CMK (cell line): ENCODE measurements around the gene SPIRE1.
"Not testable (repeated sequence)": the region's sequence is repeated elsewhere in the genome, so short reads cannot be mapped to it uniquely, and the experiment has no call there.

Experiments used
- DNase-seq: peaks from one replicate; pipeline ENCODE4 v3.0.0-alpha.2; 2010; ENCODE audit warnings: low read depth

Gene SPIRE1

DNA sequence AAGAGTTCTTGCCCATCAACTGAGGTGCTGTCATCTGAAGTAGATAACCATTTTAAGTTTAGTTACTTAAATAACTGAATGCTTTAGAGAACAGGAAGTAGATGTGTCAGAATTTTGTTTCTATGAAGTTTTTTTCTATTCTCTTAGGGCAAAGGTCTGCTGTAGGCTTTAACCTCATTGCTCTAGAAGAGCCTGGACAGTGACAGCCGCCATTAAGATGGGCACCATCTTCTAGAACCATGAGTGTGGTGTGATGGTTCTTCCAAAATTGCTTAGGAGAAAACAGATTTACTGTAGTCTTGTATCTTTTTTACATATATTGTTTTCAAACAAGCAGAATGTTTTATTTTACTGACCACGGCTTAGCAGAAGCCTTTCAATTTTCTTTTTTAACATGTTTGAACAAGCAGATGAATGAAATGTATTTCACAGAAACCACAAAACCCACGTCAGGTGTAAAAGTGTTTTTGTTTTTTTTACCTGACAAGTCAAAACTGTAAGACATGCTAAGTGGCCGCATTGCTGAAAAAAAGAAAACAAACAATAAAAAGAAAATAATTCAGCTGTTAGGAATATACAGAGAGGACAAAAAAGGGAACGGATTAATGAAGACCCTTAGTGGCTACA lies 172.3 kb downstream of the SPIRE1 start:
- DNase-seq = no peak

DNA sequence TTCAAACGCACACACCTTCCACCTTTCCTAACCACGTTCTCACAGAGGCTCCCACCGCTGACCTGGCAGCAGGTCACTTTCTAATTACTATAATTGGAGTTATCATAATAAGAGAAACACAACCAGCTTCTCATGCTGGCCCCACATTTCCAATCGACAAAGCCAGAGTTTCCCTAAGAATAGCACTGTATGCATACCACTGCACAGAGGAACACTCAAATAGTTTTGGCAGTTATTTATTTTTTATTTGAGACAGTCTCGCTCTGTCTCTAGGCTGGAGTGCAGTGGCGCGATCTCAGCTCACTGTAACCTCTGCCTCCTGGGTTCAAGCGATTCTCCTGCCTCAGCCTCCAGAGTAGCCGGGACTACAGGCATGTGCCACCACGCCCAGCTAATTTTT lies 176.0 kb downstream of the SPIRE1 start:
- not testable (repeated sequence) for DNase-seq

DNA sequence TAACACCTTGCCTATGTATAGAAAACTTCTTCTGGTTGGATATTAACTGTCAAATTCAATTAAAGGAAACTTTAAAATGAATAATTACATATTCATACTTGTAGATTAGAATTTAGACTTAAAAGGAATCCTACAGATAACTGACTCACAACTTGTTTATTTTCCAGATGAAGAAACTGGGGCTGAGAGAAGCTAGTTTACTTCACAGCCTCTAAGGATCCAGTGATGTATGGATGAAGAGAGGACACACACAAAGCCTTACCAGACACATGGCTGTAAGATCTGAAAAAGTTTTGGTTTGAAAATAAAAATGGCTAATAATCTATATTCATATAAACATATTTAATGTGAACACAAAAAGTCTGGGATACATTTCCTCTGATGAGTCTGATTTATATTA lies 177.9 kb downstream of the SPIRE1 start:
- no peak for DNase-seq

DNA sequence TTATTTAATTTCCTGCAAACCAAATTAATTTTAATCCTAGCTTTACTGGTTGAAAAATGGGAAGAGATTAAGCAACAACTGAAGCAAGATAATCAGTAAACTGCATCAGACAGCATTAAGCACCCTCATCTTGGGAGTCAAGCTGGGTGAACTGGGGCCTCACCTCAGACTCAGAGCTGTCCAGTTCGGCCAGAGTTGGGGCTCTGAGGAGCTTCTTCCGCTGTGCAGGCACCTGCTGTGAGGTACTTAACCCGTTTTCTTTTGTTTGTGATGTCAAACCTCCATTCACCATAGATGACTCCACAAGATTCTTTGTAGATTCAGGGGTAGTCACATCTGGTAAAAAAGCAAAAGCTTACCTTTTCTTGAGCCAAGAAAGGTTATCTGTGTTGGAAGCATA lies 178.4 kb downstream of the SPIRE1 start:
- DNase-seq = no peak

DNA sequence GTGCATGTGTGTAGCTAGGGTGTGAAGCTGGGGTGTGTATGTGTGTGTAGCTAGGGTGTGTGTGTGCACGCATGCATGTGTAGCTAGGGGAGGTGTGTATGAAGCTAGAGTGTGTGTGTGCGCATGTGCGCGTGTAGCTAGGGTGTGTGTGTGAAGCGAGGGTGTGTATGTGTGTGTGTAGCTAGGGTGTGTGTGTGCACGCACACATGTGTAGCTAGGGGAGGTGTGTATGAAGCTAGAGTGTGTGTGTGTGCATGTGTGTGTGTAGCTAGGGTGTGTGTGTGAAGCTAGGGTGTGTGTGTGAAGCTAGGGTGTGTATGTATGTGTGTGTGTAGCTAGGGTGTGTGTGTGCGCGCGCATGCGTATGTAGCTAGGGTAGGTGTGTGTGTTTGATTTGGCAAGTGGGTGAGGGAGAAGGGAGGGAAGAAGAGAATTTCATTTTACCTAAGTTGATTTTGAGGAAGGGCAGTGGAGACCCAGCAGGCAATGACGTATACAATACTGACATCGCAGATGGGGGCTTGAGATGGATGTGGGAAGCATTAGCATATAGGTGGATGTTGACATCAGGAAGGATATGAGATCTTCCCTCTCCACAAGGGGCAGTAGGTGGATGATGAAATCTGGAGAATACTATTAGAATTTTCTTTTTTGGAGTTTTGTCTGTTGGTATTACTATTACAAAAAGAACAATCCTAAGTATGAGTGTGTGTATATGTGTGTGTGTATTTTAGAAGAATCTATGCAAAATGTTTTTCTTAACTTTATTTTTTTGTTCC lies 179.4 kb downstream of the SPIRE1 start:
- no peak for DNase-seq

DNA sequence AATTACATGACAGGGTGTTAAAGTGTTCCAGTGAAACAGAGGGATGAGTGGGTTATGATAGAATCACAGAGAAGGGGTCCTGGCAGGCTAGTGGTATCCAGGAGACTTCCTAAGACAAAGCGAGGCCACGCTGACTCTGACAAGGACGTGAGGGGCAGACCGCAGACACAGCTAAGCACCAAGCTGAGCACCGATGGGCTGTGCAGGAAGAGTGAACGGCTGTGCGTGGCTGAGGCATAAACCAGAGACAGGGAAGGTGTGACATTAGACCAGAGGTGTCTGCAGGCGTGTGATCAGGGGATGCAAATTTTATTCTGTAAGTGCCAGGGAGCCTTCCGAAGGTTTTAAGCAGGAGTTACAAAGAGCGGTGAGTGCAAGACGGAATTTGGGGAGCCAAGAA lies 180.3 kb downstream of the SPIRE1 start:
- DNase-seq = no peak

DNA sequence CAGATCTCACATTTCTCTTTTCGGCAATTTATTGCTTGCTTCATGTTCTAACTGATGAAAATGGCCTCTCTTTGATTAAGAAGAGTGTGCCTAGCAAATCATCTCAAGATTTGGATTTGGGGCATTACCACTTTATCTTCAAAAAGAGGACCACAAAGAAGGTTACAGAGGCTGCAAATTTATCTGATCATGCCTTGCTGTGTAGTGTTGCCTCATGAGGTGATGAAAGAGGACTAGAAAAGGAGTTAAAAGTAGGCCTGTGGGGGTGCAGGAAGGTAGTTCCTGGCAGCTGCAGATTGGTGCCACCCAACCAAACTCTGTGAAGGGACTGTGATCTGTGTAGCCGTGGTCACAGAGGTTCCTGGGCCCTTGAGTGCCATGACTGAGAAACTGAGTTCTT lies 181.0 kb downstream of the SPIRE1 start:
- no peak for DNase-seq

DNA sequence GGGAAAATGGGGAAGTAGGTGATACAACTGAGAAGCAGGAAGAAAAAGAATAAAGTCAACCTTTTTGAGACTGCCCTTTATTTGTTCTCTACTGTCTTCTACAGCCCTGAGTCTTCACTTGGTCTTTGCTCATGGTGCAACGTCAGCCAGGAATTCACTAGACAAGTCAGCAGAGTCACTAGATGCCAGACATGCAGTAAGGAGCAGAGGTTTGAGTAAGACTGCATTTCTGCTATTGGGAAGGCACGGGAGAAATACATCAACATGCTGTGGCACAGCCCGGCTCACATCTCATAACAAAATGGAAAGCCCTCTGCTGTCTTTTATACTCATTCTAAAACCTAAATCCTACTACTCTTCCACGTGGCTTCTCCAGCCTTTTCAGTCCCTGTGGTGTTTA lies 183.0 kb downstream of the SPIRE1 start:
- DNase-seq = no peak

DNA sequence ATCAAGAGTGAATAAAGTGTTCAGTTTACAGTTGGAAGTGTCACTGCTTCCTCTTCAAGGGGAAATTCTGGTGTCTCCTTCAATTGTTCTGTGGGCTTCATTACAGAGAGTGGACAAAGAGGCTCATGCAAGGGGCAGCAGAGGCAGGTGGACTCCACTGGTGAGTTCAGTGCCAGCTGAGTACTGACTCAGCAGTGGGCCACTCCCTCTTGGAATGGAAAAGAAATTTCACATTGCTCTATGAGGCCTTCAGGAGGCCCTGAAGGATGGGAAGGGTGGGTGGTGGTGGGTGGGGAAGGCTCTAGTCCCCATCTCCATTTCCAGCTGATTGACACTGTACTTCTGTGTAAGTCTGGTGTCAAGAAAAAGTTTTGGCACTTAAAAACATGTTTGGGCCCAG lies 183.8 kb downstream of the SPIRE1 start:
- no peak for DNase-seq

DNA sequence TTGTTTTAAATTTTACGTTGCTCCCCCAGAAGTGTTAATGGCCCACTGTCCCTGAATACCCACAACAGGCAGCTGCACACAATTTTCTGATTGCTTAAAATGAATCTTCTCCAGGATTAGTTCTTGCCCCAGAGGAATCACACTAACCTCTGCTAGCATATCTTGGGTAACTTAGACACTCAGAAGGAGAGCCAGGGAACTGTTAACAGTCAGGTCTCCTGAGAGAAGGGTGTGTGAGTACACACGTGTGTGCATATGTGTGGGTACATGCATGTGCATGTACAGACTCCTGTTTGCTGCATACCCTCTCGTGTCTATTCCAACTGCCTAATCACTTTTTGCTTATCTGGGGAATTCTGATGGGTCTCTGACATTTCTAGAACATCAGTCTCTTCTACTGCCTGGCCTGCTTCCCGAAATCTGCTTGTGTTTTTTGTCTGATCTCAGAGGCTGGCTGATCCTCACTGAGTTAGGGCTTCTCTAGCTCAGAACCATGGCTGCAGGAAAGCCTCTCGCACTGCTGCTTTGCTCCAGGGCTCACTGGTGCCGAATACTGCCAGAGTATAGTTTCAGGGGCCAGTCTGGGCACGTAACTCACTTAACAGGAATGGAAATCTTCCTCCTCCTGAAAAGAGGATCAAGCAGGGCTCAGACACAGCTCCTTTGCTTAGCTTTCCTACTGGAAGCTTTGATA lies 187.4 kb downstream of the SPIRE1 start:
- DNase-seq = no peak

DNA sequence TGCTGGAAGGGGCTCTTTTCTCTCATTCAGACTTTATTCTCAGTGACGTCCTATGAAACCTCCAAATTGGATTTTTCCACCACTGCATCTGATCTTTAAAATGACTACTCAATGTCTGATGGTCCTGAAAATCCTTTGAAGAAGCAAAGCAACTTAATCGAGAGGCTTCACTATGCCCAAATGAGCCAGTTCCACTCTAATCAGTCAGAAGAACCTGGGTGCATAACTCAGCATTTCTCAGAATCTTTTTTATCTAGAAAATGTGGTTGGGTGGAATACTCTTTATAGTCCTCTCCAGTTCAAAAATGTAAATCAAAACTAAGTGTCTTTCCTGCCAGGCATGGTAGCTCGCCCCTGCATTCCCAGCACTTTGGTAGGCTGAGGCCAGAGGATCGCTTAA lies 189.5 kb downstream of the SPIRE1 start:
- no peak for DNase-seq

DNA sequence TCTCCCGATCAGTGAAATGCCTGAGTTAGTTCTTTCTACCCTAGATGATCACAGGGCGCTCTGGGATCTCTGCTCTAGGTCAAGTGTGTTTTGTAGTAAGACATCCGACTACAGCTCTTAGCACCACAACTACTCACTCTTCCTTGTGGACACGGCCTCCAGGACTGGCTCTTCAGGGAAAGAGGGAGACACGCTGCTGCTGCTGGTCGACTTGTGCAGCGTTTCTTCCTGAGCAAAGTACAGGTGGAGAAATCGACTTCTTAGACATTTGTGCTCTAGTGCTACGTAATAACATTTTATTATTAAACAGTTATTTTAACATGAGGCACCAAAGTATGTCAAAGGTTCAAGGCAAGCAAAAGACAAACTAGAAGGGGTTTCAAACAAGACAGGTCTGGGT lies 193.2 kb downstream of the SPIRE1 start:
- DNase-seq = no peak

DNA sequence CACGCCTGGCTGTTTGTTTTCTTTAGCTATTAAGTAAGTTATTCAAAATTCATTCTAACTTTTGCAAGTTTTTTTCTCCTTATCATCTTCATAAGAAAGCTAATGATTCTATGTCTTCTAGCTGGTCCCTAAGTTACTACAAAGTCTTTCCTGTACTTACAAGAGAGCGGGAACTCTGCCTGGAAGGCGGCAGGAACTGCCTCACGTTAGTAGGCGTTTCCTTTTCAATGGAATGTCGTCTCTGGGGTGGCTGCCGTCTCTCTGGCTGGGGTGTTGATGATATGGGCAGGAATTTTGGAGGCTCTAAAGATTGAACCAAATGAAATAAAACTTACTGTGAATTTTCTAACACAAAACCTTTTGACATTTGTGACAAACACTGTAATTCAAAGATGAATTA lies 194.7 kb downstream of the SPIRE1 start:
- no peak for DNase-seq

DNA sequence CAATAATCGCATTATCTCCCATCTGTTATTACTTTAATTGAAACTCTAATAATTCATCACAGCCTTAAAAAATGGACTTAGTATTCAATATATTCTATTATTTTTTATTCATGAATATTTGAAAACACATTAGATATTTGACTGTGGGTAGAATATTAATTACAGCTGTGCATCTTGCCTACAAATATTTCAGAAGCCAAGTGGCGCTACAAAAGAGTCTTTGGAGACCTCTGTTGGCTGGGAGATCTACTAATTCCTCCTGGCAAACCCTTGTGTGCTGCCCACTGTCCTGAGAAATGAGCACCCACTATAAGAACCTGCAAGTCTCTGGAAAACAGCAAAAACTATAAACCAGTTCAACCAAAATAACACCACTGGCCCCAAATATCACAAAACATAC lies 195.7 kb downstream of the SPIRE1 start:
- no peak for DNase-seq

DNA sequence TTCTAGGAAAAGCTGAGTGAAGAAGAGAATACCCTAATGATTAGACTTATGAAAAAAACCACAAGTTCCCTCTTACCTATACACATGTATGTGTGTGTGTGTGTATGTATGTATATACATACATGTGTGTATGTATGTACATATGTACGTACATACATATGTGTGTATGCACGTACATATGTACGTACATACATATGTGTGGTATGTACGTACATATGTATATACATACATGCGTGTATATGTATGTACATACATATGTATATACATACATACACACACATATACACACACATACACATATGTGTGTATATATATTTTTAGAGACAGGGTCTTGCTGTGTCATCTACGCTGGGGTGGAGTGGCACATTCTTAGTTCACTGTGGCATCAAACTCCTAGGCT lies 196.6 kb downstream of the SPIRE1 start:
- no peak for DNase-seq

DNA sequence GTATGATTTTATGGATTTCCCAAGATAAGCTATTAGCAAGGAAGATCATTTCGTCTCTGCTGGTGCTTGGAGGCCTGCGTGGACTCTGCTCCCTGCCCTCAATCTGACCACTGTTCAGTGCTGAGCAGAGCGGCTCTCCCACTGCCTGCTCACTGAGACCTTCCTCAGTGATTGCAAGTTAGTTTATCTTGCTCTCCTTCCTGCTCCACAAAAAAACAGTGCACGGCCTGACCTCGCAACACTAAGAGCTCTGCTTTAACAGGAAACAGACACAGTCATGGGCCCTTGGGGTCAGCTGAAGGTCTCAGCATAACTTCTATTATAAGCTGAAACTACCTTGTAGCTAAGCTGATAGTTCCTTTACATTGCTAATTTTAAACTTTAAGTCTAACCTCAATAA lies 197.0 kb downstream of the SPIRE1 start:
- DNase-seq = no peak

DNA sequence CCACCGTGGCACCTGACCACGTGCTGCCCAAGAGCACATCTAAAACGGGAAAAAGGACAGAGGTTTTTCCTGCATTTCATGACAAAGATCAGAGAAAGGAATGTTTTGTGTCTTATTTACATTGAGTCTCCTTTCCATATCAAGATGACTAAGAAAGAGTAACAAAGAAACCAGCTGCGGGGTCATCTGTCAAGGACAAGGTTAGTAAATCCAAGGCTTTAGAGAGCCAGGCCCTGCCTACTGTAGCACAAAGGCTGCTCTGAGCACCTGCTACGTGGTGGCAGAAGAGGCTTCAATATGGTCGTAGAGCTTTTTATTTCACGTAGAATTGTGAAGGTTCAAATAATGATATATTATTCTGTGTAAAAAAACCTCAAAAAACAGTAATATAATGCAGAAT lies 199.1 kb downstream of the SPIRE1 start:
- DNase-seq = no peak

DNA sequence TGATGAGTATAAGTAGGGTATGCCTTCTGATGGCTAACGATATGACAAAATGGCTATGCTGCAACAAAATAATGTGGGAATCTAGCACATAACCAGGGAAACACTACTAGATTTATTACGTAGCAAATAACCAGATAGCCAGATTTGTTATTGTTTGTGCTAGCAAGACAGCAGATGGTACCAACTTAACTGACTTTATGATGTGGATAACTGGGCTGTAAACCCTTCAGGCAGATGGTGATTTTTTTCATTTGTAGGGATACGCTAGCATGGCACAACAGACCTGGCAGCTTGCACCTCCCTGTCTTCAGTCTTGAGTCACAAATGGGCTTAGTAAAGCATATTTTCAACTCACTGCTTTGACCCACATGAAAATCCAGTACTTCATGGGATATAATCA lies 201.5 kb downstream of the SPIRE1 start:
- DNase-seq = no peak

DNA sequence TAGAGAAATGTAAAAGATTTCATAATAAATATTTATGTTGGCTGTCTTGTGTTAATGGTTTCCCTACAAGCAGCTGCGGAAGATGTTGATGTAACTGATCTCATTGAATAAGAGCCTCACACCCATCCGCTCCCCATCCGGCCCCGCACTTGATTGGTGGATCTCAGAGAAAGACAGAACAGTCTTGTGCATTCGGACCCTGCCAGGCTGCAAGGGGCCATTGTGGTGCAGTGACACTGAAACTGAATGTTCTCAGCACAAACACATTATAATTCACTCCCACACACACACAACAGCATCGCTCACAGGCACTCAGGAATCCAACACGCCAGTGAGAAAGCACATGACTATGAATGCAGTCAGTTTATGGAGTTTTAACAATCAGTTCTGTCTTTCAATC lies 202.4 kb downstream of the SPIRE1 start:
- no peak for DNase-seq

DNA sequence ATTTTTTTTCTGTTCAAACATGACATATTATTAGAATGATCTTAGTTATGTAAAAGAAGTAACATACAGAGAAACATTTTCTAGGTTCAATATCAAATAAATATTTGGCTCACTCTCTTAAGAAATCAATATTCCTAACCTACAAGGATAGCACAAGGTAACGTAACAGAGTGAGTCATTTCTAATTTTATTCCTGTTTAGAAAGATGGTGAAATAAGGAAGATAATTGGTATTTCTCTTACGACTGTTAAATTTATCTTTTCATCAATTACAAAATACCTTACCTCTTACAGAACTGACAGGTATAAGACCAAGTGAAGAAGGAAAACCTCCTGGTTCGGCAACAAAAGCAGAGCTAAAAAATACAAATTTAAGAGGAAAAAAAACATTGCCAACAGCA lies 205.1 kb downstream of the SPIRE1 start:
- no peak for DNase-seq

DNA sequence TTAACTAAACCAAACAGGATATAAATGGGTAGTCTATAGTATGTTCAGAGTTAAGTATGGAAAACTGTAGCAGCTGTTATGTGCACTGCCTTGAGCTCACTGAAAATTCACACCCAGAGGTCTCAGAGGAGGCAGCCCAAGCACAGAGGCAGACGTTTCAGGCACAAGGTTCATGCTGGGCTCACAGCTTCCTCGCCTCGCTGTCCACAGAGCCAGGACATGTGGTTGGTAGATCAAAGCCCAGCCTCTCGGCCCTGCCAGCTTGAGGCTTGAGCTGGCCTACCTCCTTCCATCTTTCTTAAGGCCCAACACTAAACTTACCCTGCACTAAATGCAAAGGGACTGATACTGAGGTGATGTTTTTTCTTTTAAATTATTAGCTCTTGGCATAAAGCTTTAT lies 206.5 kb downstream of the SPIRE1 start:
- no peak for DNase-seq

DNA sequence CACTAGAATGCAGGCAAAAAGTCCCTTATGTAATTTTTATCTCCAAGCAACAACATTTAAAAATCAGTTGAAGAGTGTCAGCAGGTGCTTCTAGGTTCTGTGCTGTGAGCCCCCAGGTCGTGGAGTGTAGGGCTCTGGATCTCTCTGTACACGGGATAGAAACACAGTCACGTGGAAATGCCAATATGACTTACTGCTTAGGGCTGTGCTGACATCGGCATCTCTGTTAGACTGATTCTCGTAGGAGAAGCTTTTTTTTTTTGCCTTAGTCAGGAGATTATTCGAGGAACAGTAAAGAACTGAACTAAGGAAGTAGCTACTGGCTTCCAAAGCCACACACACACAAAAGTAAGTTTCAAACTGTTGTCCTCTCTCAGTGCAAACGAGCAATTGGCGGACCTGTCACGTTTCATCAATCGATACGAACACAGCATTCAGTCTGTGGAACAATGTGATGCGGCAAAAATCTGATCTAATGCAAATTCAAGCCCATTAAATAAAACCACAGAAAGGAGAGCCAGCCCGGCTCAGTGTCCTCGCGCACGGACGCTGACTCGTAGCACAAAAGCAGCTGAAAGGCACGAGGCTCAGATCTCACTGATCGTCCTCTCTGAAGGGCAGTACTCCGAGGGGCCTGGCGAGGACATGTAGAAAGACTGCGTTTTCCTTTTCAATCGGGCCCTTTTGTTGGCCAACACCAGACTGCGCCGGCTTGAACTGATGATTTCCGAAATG lies 208.7 kb downstream of the SPIRE1 start:
- no peak for DNase-seq

DNA sequence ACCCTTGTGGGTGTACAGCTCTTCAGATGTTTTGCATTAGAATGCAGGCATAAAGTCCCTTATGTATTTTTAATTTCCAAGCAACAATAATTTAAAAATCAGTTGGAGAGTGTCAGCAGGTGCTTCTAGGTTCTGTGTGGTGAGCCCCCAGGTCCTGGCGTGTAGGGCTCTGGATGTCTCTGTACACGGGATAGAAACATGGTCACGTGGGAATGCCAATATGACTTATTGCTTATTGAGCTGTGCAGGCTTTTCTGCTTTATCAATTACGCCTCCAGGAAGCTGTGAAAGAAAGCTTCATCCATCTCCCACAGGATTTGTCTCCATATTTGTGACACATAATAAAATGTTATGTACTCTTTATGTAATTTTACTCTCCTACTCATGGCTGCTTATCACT lies 212.4 kb downstream of the SPIRE1 start:
- DNase-seq = no peak
